Activated CD8-positive, alpha-beta memory T cell treated with anti-CD3 and anti-CD28 coated beads, Interleukin-2, amount 50 U/mL, for 48 hours (primary cell): ENCODE data around the gene SERPINB3.
"Not testable (repeated sequence)": the region's sequence is repeated elsewhere in the genome, so short reads cannot be mapped to it uniquely, and the experiment has no call there.

Source experiments
- DNase-seq: peaks from one replicate; pipeline ENCODE4 v3.0.0-alpha.2; 2020

The SERPINB3 gene

DNA sequence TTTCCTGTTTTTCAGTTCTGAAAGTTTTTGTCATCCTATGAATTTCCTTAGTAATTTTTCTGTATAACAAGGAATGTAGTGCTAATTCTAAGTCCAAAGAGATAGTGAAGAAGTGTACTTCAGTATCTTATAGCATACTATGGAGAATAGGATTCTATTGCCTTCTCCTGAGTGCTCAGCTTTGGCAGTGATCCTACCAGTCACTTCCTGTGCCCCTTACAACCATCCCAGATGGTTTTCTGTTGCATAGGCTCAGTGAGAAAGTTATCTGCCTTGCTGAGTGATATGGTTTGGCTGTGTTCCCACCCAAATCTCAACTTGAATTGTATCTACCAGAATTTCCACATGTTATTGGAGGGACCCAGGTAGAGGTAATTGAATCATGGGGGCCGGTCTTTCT is 17.0 kb downstream of the SERPINB3 start:
- DNase-seq, result not testable (repeated sequence)

DNA sequence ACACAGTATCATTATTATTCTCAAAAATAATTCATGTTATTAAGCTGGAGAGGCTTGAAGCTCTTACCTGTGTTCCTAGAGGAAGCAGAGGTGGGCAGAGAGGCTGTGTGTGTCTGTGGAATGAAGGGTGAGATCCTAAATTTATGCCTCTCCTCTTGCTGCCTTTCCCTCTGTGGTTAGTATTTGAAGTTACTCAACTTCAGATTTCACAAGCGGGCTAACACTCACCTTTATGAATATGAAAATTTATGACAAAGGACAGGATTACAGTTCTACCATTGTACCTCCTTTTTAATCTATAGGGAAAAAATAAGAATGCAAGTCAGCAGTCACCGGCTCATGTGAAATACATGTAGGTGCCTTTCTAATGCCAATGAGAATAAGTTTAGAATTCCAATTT is 17.6 kb downstream of the SERPINB3 start, which contains the start of gene SERPINB4:
Gene SERPINB4, minus strand, starts transcription at position 115 of the 400 bp plus-strand sequence. CDS start 679 bp downstream, outside the sequence.
- not testable (repeated sequence) for DNase-seq

DNA sequence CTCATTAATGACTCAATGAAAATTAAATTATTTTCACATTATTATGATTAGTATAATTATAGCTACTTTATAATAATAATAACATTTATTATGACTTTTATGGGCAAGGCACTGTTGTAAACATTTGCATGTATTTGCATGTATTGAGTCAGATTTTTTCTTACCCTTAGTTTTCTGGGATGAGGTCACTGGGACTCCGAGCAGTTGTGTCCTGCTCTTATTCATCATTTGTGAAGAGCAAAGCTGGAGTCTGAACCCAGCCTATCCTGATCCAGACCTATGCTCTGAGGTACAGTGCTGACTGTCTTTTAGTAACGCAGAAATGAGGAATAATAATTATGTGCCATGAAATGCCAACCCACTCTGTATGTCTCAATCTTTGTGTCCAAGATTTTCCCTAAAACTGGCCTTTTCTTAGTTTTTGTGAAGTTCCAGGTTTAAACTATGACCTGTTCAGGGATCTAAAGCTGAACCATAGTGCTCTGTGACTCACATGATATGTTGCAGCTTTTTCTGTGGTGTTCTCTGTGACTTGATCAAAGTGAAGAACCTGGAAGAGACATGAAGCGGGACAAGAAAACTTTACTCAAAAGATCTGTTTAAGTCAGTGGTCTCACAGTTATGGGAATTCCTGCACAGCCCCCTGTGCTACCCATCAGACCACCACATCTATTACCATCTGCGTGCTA is 18.9 kb downstream of the SERPINB3 start:
- not testable (repeated sequence) for DNase-seq

DNA sequence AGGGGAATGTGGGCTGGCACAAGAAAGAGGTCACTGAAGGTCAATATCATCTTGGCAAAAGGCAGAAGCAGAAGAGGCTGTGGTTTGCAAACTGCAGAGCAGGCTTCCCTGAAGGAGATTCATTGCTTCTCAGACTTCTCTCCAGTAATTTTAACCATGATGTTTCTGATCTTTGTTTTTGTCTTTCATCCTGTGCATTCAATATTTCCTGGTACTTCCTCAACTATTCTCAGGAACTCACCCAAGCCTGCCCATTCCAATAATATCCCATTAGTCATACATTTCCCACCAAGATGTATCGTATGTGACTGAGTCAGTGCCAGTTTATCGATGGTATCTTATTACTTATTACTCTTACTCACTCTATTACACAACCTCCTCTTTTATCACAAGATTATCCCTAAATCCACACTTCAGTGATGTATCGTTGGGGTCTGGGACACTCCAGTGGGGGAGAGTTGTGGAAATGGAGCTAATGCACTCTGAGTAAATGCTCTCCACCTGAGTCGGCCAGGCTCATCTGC is 20.5 kb downstream of the SERPINB3 start:
- not testable (repeated sequence) for DNase-seq

DNA sequence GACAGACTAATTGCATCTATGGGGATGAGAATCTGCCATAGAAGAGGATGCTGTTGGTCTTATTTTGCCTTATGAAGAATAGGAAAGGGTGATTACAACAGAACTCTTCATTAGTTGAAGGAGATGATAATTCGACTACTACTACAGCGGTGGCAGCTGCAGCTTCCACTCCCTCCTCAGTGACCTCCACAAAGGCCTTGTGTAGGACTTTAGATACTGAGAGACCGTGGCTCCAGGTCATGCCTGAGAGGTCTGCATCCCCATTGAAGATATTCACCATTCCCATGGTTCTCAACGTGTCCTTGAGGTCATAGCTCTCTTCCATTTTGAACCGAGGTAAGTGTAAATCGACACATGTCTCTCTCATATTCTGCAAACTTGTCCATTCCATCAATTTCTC is 24.0 kb downstream of the SERPINB3 start:
- no peak for DNase-seq

DNA sequence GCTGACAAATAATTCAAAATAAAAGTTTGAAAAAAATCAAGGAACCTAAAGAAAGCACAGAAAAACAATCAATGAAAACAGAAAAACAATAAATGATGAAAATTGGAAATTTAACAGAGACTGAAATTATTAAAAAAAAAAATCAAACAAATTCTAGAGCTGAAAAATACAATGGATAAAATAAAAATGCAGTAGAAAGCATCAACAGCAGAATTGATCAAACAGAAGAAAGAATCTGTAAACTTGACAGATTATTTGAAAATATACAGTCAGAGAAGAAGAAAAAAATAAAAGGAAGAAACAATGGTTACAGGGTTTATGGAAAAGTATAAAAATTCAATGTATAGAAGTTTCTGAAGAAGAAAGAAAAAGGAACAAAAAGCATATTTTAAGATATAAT is 33.9 kb downstream of the SERPINB3 start:
- DNase-seq, result no peak

DNA sequence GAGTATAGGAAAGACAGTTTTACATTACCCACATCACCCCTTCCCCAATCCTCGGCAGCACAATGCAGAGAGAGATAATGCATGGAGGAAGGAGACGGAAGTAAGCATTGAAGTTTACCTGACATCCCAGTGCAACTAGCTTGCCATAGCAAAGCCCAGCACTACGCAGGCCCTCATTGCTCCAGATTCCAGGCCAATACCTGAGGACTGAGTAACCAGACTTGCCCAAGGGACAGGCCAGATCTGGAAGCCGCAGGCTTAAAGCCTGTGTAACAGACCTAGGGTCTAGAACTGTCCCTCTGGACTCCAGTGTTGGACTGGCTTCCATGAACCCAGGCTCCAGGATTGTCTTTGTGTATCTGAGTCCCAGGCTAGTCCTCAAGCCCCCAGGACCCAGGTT is 35.3 kb downstream of the SERPINB3 start:
- DNase-seq, result no peak

DNA sequence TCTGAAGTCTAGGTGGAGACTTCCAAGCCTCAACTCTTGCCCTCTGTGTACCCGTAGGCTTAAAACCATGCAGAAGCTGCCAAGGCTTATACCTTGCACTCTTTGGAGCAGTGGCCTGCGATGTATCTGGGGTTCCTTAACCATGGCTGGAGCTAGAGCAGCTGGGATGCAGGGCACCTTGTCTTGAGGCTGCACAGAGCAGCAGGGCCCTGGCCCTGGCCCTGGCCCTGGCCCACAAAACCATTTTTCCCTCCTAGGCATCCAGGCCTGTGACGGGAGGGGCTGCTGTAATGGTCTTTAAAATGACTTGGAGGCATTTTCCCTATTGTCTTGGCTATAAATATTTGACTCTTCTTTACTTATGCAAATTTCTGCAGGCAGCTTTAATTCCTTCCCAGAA is 36.8 kb downstream of the SERPINB3 start:
- DNase-seq, result no peak

DNA sequence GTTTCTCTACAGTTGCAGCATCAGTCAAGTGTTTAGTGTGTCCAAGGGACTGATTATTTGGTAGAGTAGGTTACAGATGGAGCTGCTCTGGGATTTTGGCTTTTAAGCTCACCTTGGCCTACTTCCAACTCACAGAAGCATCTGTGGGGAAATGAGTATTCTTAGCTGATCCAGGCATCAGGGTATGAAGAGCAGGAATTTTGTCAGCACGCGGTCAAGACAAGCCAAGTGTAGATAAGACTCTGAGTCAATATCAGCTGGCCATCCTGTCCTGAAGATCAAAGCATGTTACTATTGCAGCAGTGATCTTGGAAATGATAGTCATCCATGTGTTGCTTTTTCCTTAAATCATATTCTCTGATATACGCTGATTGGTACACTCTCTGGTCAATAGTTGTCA is 42.0 kb downstream of the SERPINB3 start:
- DNase-seq, result no peak

DNA sequence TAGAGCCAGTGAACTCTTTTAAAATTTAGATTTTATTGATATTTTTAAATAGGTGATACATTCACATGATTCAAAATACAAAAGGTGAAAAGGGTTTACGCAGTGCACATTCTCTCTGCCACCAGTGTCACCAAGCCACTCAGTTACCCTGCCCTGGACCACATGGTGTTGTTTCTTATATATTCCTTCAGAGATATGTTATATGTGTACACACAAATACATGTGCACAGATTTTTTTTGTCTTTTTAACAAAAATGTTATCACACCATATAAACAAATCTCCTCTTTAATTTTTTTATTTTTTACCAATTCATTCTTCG is 43.8 kb downstream of the SERPINB3 start:
- DNase-seq, result no peak

DNA sequence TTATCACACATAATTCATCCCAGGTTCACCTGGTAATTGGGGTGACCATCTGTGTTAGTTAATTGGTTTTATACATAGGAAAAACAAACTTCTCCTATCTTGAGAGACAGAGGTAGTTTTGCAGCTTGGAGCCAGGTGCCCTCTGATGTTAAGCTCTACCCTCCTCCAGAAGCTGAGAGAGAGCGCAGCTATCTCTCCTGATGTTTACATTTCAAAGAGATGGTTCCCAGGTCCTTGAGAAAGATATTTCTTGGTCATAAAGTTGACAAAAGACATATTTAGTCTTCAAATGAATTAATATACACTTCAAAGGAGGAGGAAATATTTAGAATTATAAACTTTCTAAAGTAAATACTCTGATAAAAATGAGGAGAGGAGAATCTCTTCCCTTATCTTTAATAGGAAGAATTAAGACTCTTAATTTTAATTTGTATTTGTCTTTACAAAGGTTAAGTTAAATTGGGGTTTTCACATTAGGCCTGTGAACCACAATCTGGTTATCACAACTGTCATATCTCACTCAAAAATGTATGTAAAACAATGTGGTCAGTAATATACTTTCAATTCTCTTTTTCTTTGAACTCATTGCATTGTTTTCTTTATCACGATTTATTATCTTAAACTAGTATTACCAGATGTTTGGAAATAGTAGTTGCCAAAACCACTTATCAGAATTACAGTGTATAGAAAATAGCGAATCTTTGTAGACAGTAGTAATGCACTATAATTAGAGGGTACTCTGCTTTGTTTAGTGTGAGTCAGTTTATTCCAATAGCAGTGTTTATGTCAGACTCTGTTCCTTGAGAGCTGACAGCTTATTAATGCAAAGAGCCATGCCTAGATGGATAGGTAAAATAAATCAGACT is 44.4 kb downstream of the SERPINB3 start:
- no peak for DNase-seq

DNA sequence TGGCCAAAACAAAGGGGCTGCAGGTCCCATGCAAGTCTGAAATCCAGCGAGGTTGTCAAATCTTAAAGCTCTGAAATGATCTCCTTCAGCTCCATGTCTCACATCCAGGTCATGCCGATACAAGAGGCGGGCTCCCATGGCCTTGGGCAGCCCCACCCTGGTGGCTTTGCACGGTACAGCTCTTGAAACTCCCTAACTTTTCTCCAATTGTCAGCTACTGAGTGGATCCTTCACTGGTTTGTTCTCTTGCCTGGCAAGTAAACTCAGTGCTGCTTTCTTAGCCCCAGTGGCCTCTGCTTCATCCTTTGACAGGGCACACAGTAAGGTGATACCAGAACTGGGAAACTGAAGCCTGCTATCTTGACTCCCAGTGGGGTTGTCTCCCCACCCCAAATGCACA is 48.3 kb downstream of the SERPINB3 start:
- DNase-seq, result no peak

DNA sequence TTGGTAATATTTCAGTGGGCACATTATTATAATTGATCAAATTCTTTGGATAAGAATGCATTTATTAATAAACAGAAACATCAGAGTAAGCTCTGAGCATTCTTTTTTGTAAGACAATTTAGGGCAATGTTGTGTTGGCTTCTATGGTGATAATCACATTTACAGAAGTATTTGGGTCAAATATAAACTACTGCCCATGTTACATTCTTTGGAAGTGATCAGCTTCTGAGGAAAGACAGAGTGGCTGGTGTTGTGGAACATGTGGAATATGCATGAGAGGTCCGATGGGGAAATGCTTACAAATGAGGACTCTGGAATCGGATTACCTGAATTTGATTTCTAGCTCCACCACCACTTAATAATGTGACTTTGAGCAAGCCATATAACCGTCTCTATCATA is 55.2 kb downstream of the SERPINB3 start:
- DNase-seq, result no peak
